WERI-Rb-1 (cell line): ENCODE results near the gene SMCO4.

Source experiments
- DNase-seq: peaks from one replicate; pipeline ENCODE4 v3.0.0-alpha.2; 2020
- H3K27ac ChIP-seq: fragments of 250-450 bp; sonication (Bioruptor Pico); 2 replicates; pipeline ENCODE4 v1.5.1; 2020; ENCODE audit warnings: mild to moderate bottlenecking, moderate library complexity
- H3K27me3 ChIP-seq: fragments of 250-450 bp; sonication (Bioruptor Pico); 2 replicates; pipeline ENCODE4 v1.5.1; 2021; ENCODE audit warnings: mild to moderate bottlenecking, low read depth, moderate library complexity; ENCODE audit not compliant: insufficient read depth, severe bottlenecking
- H3K36me3 ChIP-seq: fragments of 250-450 bp; sonication (Bioruptor Pico); 2 replicates; pipeline ENCODE4 v1.5.1; 2020; ENCODE audit warnings: mild to moderate bottlenecking, moderate library complexity
- H3K4me3 ChIP-seq: 2 replicates; pipeline ENCODE4 v1.5.1; 2011; ENCODE audit warnings: low read depth, mild to moderate bottlenecking, control low read depth, low read length
- H3K9me3 ChIP-seq: fragments of 250-450 bp; sonication (Bioruptor Pico); 2 replicates; pipeline ENCODE4 v1.5.1; 2021; ENCODE audit warnings: mild to moderate bottlenecking, moderate library complexity; ENCODE audit not compliant: severe bottlenecking
- TF ChIP-seq, protein P1 (sequence below): IDR thresholded peaks from 2 replicates; pipeline ENCODE4 v1.5.1; 2011; ENCODE audit warnings: low read depth, mild to moderate bottlenecking, control low read depth, inconsistent platforms, low read length

The SMCO4 gene

DNA sequence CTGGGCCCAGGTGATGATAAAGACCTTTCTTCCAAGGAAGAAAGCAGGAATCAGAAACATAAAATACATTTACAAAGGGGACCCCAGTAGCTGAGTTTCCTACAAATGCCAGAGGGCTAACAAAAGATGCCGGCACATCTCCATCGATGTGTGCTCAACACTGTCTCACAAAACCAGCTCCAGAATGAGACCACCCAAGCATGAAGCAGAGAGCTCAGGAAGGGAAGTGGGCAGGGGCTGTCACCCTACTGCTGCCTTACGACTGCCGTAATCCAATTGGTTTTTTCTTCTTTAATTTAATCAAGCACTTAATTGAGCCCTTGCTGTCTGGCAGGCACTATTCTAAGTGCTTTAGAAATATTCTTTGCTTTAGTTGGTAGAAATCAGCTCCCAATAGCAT is 26.1 kb downstream of the SMCO4 start:
- Histone ChIP-seq H3K36me3 (no peaks in the 10 kb centered on the region), H3K27ac (no peak overlapping the region), H3K4me3 (no peak overlapping the region), H3K27me3 (no peaks in the 10 kb centered on the region), H3K9me3 (no peaks in the 10 kb centered on the region)
- TF ChIP-seq, protein P1, sequence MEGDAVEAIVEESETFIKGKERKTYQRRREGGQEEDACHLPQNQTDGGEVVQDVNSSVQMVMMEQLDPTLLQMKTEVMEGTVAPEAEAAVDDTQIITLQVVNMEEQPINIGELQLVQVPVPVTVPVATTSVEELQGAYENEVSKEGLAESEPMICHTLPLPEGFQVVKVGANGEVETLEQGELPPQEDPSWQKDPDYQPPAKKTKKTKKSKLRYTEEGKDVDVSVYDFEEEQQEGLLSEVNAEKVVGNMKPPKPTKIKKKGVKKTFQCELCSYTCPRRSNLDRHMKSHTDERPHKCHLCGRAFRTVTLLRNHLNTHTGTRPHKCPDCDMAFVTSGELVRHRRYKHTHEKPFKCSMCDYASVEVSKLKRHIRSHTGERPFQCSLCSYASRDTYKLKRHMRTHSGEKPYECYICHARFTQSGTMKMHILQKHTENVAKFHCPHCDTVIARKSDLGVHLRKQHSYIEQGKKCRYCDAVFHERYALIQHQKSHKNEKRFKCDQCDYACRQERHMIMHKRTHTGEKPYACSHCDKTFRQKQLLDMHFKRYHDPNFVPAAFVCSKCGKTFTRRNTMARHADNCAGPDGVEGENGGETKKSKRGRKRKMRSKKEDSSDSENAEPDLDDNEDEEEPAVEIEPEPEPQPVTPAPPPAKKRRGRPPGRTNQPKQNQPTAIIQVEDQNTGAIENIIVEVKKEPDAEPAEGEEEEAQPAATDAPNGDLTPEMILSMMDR = no peak
- no peak for DNase-seq

DNA sequence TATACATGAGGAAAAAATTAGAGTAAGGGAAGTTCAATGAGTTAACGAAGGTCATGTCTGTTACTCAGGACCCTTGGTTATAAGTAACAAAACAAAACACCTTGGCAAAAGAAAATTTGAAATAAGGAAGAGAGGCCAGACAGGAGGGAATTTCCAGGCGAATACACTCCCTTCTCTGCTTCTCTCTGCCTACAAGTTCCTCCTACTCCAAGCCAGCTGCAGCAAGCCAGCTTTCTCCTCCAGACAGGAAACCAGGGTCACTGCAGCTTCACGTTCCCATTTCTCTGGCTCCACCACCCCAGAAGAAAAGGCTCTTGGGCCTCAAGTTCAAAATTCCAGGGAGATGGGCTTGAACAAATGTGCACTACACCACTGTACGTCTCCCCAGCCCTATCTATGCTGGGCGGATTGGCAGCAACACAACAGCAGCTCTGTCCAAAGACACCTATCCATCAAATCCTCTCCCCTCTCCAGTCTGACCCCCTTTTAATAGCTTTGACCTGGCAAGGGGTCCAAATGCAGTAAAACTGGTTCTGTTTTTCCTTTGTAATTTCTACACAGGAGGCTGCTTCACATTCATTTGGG is 27.7 kb downstream of the SMCO4 start:
- TF ChIP-seq, protein P1 = no peak
- H3K4me3 ChIP-seq = no peak overlapping the region
- DNase-seq = no peak
- H3K9me3 ChIP-seq = no peaks in the 10 kb centered on the region
- H3K27me3 ChIP-seq = no peaks in the 10 kb centered on the region
- no peaks in the 10 kb centered on the region for H3K36me3 ChIP-seq
- H3K27ac ChIP-seq = no peak overlapping the region

DNA sequence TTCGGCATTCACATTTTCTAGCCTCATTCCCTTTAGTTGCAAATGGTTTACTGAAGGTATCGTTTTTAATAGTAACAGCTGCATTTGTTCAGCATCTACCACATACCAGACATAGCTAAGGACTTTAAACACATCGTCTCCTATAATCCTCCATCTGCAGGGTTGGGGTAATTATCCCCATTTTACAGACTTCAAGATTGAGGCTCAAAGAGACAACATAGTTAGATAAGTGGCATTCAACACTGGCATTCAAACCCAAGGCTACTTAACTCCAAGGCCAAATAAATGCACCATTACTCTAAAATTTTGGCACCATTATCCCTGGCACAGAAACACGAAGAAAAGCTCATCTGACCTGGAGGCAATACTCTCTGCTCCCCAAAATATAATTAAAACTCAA is 28.5 kb downstream of the SMCO4 start:
- no peaks in the 10 kb centered on the region for H3K36me3 ChIP-seq
- no peaks in the 10 kb centered on the region for H3K27me3 ChIP-seq
- no peaks in the 10 kb centered on the region for H3K9me3 ChIP-seq
- H3K4me3 ChIP-seq = no peak overlapping the region
- no peak for DNase-seq
- TF ChIP-seq, protein P1 = no peak
- no peak overlapping the region for H3K27ac ChIP-seq

DNA sequence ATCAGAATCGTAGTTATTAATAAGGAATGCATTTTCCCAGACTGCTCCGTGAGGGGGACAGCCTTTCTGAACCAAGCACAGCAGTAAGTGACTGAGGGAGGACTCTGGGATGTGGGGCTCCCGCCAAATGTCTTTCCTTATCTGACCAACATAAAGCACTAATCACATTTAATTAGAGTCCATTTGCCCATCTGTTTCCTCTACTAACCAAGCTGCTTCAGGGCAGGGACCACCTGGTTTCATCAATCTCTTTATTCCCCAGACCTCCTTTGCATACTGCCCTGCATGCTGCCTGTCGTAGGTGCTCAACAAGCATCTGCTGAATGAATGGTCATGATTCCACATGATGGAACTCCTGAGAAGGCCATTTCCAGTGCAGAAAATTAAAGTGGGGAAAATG is 29.4 kb downstream of the SMCO4 start:
- peak; percentile 46 for DNase-seq
- H3K27ac ChIP-seq = peak overlapping the region; percentile 50; the same call in 1 of the 2 replicates
- H3K9me3 ChIP-seq = peaks cover 2% of the 10 kb centered on the region
- TF ChIP-seq, protein P1 = no peak
- no peaks in the 10 kb centered on the region for H3K36me3 ChIP-seq
- H3K4me3 ChIP-seq = no peak overlapping the region
- no peaks in the 10 kb centered on the region for H3K27me3 ChIP-seq

DNA sequence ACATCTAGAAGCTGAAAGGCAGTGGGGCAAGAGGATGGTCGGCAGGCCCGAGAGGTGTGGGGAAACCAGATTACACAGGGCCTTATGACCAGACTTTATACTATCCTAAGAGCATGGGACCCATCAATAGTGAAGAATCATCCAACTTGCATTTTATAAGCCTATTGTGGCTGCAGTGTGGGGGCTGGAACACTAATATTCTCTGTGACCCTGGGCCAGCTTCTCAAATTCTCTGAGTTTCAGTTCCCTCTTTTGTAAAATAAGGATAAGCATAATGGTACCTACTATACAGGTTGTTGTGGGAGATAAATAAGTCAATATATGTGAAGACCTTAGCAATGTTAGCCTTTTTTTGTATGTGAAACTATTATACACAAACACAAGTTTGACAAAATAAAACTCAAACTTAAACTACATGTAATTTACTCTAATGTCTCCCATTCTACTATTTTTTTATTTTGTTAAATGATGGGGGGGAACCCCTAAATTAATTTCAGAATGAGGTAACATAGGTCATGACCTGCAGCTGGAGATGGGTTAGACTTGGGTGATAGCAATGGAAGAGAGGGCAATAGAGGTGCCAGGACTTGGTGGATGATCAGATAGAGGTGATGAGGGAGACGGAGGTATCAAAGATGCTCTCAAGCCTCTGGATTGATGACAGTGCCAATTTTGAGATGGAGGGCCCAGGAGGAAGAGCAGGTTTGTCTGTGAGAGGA is 30.1 kb downstream of the SMCO4 start:
- peak overlapping the region; percentile 50; the same call in 1 of the 2 replicates for H3K27ac ChIP-seq
- no peaks in the 10 kb centered on the region for H3K27me3 ChIP-seq
- peaks cover 2% of the 10 kb centered on the region for H3K9me3 ChIP-seq
- no peak overlapping the region for H3K4me3 ChIP-seq
- TF ChIP-seq, protein P1 = no peak
- H3K36me3 ChIP-seq = no peaks in the 10 kb centered on the region
- no peak for DNase-seq

DNA sequence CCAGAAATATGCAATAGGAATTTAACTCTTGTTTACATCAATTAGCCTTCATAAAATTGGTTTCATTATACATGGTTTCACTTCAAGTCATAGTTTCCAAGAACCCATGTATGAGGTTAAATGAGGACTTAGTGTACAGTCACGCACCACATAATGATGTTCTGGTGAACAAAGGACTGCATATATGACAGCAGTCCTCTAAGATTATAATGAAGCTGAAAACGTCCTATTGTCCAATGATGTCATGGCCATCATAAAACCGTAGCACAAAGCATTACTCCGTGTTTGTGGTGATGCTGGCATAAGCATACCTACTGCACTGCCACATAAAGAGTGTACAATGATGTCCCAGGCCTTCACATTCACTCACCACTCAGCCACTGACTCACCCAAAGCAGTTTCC is 31.1 kb downstream of the SMCO4 start:
- TF ChIP-seq, protein P1 = no peak
- no peaks in the 10 kb centered on the region for H3K27me3 ChIP-seq
- no peak for DNase-seq
- no peak overlapping the region for H3K27ac ChIP-seq
- no peaks in the 10 kb centered on the region for H3K36me3 ChIP-seq
- peaks cover 2% of the 10 kb centered on the region for H3K9me3 ChIP-seq
- H3K4me3 ChIP-seq = no peak overlapping the region
